Liver (tissue), 9 donors: Measurements from ENCODE around the gene RBL2. TPM values are rescaled to one million over a fixed set of nuclear protein-coding genes. Genes with fewer than 3 reads are reported as not detected.

ENCODE experiments used
- DNase-seq: peaks from one replicate; pipeline ENCODE4 v3.0.0-alpha.2; 2017; ENCODE audit warnings: low spot score
- H3K27ac ChIP-seq, 2 donors: one replicate each; pipeline ENCODE4 v1.7.0; 2013; ENCODE audit warnings: inconsistent platforms in 2 of 2, low read length in 2 of 2, control low read depth in 1 of 2, low read depth in 1 of 2, mild to moderate bottlenecking in 1 of 2
- H3K27me3 ChIP-seq, 4 donors: one replicate each; pipeline versions ENCODE4 v1.6.1 to v1.7.0; 2013; ENCODE audit warnings: low read length in 3 of 4, inconsistent platforms in 1 of 4, mild to moderate bottlenecking in 1 of 4, moderate library complexity in 1 of 4; ENCODE audit not compliant: control insufficient read depth in 4 of 4, insufficient read depth in 4 of 4
- H3K36me3 ChIP-seq, 4 donors: one replicate each; pipeline versions ENCODE4 v1.6.1 to v1.7.0; 2013; ENCODE audit warnings: low read length in 3 of 4, mild to moderate bottlenecking in 3 of 4, low read depth in 1 of 4, moderate library complexity in 1 of 4; ENCODE audit not compliant: control insufficient read depth in 4 of 4, insufficient read depth in 3 of 4
- H3K4me1 ChIP-seq, 4 donors: one replicate each; pipeline versions ENCODE4 v1.6.1 to v1.7.0; 2013; ENCODE audit warnings: low read length in 3 of 4, mild to moderate bottlenecking in 3 of 4, moderate library complexity in 1 of 4; ENCODE audit not compliant: control insufficient read depth in 4 of 4, insufficient read depth in 4 of 4
- H3K4me3 ChIP-seq, 3 donors: one replicate each; pipeline versions ENCODE4 v1.6.1 to v1.7.0; 2013; ENCODE audit warnings: low read length in 3 of 3, control low read depth in 1 of 3, low read depth in 1 of 3, mild to moderate bottlenecking in 1 of 3
- H3K9ac ChIP-seq, 2 donors: one replicate each; pipeline ENCODE4 v1.7.0; 2013; ENCODE audit warnings: low read length in 2 of 2, mild to moderate bottlenecking in 2 of 2, moderate library complexity in 2 of 2, control low read depth in 1 of 2, low read depth in 1 of 2
- H3K9me3 ChIP-seq, 4 donors: one replicate each; pipeline versions ENCODE4 v1.6.1 to v1.7.0; 2013; ENCODE audit warnings: low read length in 3 of 4; ENCODE audit not compliant: control insufficient read depth in 4 of 4
- EGR1 ChIP-seq, 2 donors: IDR thresholded peaks; 2 replicates each; pipeline ENCODE4 v1.6.1; 2016 to 2018; ENCODE audit warnings: antibody characterized with exemption in 2 of 2, low read depth in 2 of 2
- FOXA2 ChIP-seq: IDR thresholded peaks from 2 replicates; pipeline ENCODE4 v1.6.1; 2016; ENCODE audit warnings: antibody characterized with exemption
- GABPA ChIP-seq, 2 donors: IDR thresholded peaks in 1 of 2; conservative IDR thresholded peaks in 1 of 2; 2 replicates each; pipeline ENCODE4 v1.6.1; 2016; ENCODE audit warnings: antibody characterized with exemption in 2 of 2, mild to moderate bottlenecking in 1 of 2, moderate library complexity in 1 of 2
- HNF4A ChIP-seq, 2 donors: conservative IDR thresholded peaks; 2 replicates each; pipeline ENCODE4 v1.6.1; 2016; ENCODE audit warnings: antibody characterized with exemption in 2 of 2, mild to moderate bottlenecking in 2 of 2
- HNF4G ChIP-seq: IDR thresholded peaks from 2 replicates; pipeline ENCODE4 v1.6.1; 2016; ENCODE audit warnings: antibody characterized with exemption
- JUND ChIP-seq, 2 donors: IDR thresholded peaks; 2 replicates each; pipeline ENCODE4 v1.6.1; 2016; ENCODE audit warnings: antibody characterized with exemption in 2 of 2
- NR2F2 ChIP-seq: IDR thresholded peaks from 2 replicates; pipeline ENCODE4 v1.6.1; 2016; ENCODE audit warnings: antibody characterized with exemption
- RXRA ChIP-seq, 2 donors: IDR thresholded peaks; 2 replicates each; pipeline ENCODE4 v1.6.1; 2017 to 2018; ENCODE audit warnings: antibody characterized with exemption in 2 of 2, mild to moderate bottlenecking in 1 of 2
- TAF1 ChIP-seq: conservative IDR thresholded peaks from 2 replicates; pipeline ENCODE4 v1.6.1; 2016; ENCODE audit warnings: antibody characterized with exemption, mild to moderate bottlenecking
- YY1 ChIP-seq: IDR thresholded peaks from 2 replicates; pipeline ENCODE4 v1.6.1; 2016; ENCODE audit warnings: antibody characterized with exemption, mild to moderate bottlenecking
- WGBS: extraction: QIAGEN DNeasy Blood & Tissue Kit; methylation state at CpG from one replicate; pipeline ENCODE4 v1.1.7; 2013; 5-methylcytosine and 5-hydroxymethylcytosine counted together
- polyA plus RNA-seq, 2 donors: library from polyadenylated mRNA; stranded (reverse) in 1 of 2; unstranded in 1 of 2; fragments of 200-250 nt in 1 of 2; fragments of >200 nt in 1 of 2; fragmentation: Nextera tagmentation in 1 of 2; extraction: Ambion mirVana in 1 of 2; gene quantifications; one replicate each; pipeline versions ENCODE4 v1.2.1 to v1.2.3, GENCODE V29; 2013 to 2015
- total RNA-seq, 2 donors: library from RNA; depleted of rRNA; stranded (reverse); fragments of >200 nt; gene quantifications; one replicate each; pipeline ENCODE4 v1.2.3, GENCODE V29; 2014
- donor health status: healthy.
- donor health status: healthy.
- donor health status: healthy.
- donor health status: healthy.
- donor health status: healthy.

RBL2 gene
- total and polyA plus RNA-seq, 4 donors: 19.2 to 64.3 (median 28.4) TPM

DNA sequence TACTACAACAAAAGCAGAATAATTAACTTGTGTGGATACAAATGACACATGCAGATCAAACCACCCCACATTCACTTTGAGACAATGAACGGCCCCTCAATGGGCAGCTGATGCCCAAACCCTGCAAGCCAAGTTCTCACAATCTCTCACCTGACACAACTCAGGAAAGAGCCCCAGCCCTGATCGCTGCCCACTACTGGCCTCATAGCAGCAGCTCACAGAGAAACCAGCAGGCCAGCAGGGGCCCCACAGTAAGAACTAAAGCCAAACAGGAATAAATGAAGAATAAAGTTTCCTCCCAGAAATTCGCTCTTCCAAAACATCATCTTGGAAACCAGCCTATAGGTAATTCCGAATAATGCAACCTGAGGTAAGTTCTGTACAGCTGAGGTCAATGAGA, 61.1 kb downstream of the RBL2 start:
- WGBS: 94% methylated on average over 4 of the region's 4 CpGs
- no peak overlapping the region for H3K27ac ChIP-seq
- no peak for DNase-seq
- H3K36me3 ChIP-seq: peaks cover 16 to 51% (median 48%) of the 10 kb centered on the region in 4 donors
- no peaks in the 10 kb centered on the region for H3K27me3 ChIP-seq
- TF ChIP-seq YY1 (no peak), JUND (IDR thresholded peaks at IDR 0.05) (no peak), NR2F2 (no peak), TAF1 (no peak), HNF4G (no peak), RXRA (IDR thresholded peaks at IDR 0.05) (no peak), FOXA2 (no peak), EGR1 (IDR thresholded peaks at IDR 0.05; ENCODE audit: low read depth in 2 of 2) (no peak)
- H3K9me3 ChIP-seq: no peaks in the 10 kb centered on the region
- no peak overlapping the region for H3K9ac ChIP-seq
- H3K4me3 ChIP-seq: no peak overlapping the region
- H3K4me1 ChIP-seq: no peaks in the 10 kb centered on the region

DNA sequence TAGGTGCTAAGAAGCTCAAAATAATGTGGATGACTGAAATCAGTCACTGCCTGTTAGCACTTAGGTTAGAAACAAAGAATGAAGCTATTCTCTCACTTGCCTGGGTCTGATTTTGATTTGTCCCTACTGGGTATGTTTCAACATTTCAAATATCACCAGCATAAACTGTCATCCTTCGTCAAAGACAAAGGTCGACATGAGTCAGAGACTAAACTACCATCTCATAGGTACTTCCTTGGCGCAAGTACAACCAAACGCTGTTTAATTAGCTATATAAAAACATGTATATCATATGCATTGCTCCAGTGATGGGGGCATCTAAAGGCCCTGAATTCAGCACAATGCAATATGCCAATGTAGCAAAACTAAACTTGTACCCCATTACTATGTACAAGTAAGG, 64.7 kb downstream of the RBL2 start:
- peaks cover 9 to 32% (median 26%) of the 10 kb centered on the region in 4 donors for H3K36me3 ChIP-seq

DNA sequence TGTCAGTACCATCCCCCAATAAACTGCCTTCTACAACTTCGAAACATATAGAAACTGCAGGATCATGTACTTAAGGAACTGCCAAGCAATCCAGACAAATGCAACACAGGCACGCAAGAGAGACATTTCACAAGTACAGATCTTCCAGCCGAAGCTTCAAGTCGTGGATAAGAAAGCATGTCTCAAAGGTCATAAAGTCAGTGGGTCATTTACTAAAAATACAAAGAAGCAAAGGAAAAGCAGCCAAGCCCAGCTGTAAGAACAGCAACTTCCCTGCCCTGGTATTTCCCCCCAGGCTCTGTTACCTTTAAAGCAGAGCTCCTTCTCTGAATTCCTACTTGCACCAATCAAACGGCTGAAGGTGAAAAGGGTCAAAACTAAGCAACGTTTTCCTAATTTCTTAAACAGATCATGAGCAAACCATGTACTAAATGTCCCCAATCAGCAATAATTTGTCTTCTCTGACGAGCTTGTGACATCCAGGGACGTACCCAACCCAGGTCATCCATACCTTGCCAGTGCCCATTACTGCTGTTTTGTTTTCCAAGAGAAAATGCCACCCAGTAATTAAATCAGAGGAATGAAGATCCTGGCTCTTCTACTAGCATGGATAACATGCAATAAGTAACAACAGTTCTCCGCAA, 67.1 kb downstream of the RBL2 start:
- WGBS: 43% methylated on average over 9 of the region's 9 CpGs
- H3K4me3 ChIP-seq: peak overlapping the region in 1 of 3 donors; percentile 93
- H3K27me3 ChIP-seq: no peaks in the 10 kb centered on the region
- H3K9me3 ChIP-seq: no peaks in the 10 kb centered on the region
- peak; percentile 14 for DNase-seq
- H3K27ac ChIP-seq: no peak overlapping the region
- peaks cover 3 to 11% (median 7%) of the 10 kb centered on the region in 4 donors for H3K36me3 ChIP-seq
- peaks cover 8 to 28% (median 25%) of the 10 kb centered on the region in 4 donors for H3K4me1 ChIP-seq
- TF ChIP-seq NR2F2: peak; percentile 69
- no peak for TF ChIP-seq FOXA2
- no peak overlapping the region for H3K9ac ChIP-seq

More for the DNA sequence above, 64.7 kb downstream of the RBL2 start:
- no peaks in the 10 kb centered on the region for H3K27me3 ChIP-seq
- TF ChIP-seq NR2F2: no peak
- TF ChIP-seq HNF4A (conservative IDR thresholded peaks at IDR 0.05): peak in 1 of 2 donors; percentile 30
- peaks cover 3 to 20% (median 15%) of the 10 kb centered on the region in 4 donors for H3K4me1 ChIP-seq
- peak overlapping the region in 1 of 2 donors; percentile 29 for H3K27ac ChIP-seq
- H3K4me3 ChIP-seq: no peak overlapping the region
- 80% methylated on average over 4 of the region's 4 CpGs for WGBS
- no peak overlapping the region for H3K9ac ChIP-seq
- H3K9me3 ChIP-seq: no peaks in the 10 kb centered on the region
- no peak for DNase-seq

DNA sequence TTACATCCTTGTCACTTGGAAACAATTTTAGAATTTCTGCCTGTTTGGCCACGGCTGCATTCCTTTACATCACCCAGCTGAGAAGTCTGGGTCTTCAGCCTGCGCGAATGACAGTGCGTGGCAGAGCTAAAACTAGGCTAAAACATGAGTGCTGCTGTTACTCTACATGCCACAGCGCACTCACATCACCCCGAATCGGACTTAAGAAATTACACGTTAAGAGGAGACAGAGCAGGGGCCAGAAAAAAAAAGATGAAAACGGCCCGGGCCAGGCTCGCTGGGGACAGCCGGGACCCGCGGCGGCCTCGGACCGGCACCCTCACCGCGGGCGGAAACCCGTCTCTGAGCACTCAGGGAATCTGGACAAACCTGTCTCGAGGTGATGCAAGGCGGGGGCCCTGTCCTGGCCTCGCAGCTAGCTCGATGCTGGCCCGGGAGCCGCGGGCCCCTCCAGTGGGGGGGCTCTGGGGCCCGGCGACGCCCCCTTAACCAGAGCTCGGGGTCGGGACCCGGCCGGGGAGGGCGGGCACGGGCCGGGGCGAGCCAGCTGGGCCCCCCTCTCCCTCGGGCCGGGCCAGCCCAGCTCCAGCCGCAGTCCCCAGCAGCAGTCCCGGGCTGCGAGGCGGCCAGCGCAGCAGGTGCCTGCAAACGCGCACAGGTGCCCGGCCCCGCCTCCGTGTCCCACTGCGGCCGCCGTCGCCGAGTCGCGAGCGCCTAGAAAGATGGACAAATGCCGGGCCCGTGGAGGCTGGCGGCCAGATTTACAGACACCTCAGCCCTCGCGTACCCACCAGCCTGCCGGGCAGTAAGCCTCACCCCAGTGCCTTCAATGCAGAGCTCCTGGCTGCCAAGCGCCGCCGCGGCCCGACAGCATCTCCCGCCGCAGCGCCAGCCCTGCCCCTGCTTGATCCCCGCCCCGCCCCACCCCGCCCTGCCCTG, 68.3 kb downstream of the RBL2 start, which contains the start of gene AKTIP:
TSS of gene AKTIP (minus strand) at position 879 of the 939 bp plus-strand sequence. CDS start 2,950 bp downstream, outside the sequence.
- TF ChIP-seq GABPA (IDR thresholded peaks at IDR 0.05 in 1 of 2, conservative IDR thresholded peaks at IDR 0.05 in 1 of 2) (no peak), RXRA (IDR thresholded peaks at IDR 0.05) (no peak), TAF1 (no peak)
- H3K9me3 ChIP-seq: no peaks in the 10 kb centered on the region
- H3K4me1 ChIP-seq: peaks cover 8 to 28% (median 25%) of the 10 kb centered on the region in 4 donors
- no peak for DNase-seq
- no peaks in the 10 kb centered on the region for H3K27me3 ChIP-seq
- peak within 1 kb of the TSS; percentile 58 to 66 for H3K9ac ChIP-seq
- WGBS: under 1% methylated on average over 76 of the region's 76 CpGs
- peak within 1 kb of the TSS; percentile 73 to 79 for H3K27ac ChIP-seq
- peak within 1 kb of the TSS; percentile 76 to 93 (median 80) for H3K4me3 ChIP-seq
- H3K36me3 ChIP-seq: peaks cover 0 to 5% (median under 1%) of the 10 kb centered on the region in 4 donors
